Stimulated activated CD8-positive, alpha-beta memory T cell treated with anti-CD3 and anti-CD28 coated beads, Interleukin-2, amount 100 ng/mL, for 48 hours (primary cell): ENCODE results near the gene HOXB7.

ENCODE experiments used
- DNase-seq, 2 donors: peaks; one replicate each; pipeline ENCODE4 v3.0.0-alpha.2; 2020; ENCODE audit warnings: low read depth in 2 of 2

The HOXB7 gene

GRCh38 chr17:48579471-48579759 is 31.4 kb downstream of the HOXB7 start:
- no peak for DNase-seq

DNA sequence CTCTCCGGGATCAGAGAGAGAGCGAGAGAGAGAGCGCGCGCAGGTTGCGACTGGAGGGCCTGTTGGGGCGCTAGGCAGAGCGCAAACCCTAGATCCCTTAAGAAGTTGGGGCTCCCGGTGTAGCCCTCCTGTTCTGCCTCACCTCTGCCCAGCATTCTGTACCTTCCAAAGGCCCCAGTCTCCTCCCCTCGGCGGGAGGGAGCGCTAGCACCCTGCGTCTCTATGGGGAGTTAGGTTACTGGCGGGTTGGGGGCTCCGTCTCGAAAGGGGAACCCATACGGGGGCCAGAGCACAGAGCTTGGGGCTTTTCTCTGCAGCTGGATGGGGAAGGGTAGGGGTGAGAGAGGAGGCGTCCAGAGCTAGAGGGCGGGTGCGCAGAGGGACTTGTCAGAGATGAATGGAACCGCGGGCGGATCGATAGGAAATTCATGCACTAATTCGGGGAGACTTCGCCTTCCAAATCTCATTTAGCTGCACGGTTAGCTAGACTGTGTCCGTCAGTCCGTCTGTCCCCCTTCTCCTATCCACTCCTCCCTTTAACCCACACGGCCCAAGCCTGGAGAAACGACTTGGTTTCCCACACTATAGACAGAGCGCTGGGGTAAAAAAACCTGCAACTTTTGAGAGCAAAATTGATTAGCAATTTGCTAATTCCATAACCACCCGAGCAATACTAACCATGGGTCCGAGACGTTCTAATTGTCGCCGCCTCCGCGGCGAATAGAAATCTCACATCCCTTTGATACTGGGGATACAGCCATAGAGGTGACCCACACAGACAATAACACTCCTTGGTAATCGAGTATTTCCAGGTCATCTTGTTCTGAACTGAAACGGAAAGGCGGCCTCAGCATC is 32.0 kb downstream of the HOXB7 start:
- DNase-seq: no peak

GRCh38 chr17:48577946-48578615 is 32.7 kb downstream of the HOXB7 start, which contains the start of gene HOXB4:
TSS of gene HOXB4 (minus strand) at chr17:48578350. CDS start at chr17:48578319, 31 bp downstream.
- peak; percentile 51 to 61 for DNase-seq

- DNase-seq: no peak
Observed at GRCh38 chr17:48577330-48577945, 33.4 kb downstream of the HOXB7 start.

DNA sequence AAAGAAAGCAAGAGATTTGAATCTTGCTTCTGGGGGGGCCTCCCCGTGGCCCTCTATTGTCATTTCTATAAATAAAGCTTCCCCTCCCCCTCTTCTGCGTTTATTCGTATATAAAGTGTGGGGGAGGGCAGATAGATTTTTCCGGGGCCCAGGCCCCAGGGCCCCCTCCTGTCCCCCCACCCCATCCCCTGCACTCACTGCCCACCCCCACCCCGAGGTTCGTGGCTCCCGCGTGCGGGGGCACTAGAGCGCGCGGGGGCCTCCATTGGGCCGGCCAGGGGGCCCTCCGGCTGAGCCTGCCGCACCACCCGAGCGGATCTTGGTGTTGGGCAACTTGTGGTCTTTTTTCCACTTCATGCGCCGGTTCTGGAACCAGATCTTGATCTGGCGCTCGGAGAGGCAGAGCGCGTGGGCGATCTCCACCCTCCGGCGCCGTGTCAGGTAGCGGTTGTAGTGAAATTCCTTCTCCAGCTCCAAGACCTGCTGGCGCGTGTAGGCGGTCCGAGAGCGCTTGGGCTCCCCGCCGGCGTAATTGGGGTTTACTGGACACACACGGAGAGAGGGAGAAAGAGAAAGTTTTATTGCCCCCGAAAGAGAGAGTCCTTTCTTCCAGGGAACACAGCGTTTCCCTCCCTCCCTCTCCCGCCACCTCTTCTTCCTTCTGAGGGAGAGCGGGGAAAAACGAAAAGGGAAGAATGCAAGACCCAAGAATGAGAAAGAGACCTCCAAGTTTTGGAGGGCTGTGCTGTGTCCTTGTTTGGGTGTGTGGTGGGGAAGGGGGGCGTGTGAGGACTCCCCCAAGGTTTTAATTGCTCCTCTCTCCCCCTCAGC is 34.1 kb downstream of the HOXB7 start:
- no peak for DNase-seq

DNA sequence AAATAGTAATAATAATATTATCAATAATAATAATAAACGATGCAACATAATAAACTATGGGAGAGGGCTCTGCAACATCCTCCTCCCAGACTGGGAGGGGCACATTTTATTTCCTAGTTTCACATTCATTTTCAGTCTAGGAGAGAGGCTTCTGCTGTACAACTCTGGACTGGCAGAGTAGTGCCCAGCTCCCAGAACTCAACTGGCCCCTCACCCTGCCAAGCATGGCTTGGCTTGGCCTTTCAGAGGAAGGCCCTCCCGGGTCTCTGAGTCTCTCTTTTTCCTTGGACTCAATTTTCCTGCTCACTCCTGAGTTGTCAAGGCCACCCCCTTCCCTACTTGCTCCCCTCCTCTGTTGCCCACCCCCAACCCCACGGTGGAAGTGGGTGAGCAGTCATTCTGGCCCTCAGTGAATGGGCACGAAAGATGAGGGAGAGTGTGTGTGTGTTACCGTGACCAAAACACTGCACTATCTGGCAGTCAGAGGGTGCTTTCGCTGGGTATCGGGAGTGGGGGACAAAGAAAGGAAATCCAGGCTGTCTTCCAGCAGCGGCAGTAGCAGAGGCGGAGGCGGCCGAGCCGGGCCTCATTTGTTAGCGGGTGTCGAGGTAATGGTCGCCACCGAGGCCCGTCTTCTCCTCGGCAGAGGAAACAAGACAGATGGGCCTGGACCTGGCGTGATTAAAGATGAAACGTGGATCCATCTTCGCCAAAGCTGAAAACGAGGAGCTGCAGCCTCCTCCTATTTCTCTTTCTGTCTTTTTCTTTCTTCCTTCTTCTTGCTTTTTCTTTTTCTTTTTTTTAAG is 34.9 kb downstream of the HOXB7 start:
- no peak for DNase-seq

DNA sequence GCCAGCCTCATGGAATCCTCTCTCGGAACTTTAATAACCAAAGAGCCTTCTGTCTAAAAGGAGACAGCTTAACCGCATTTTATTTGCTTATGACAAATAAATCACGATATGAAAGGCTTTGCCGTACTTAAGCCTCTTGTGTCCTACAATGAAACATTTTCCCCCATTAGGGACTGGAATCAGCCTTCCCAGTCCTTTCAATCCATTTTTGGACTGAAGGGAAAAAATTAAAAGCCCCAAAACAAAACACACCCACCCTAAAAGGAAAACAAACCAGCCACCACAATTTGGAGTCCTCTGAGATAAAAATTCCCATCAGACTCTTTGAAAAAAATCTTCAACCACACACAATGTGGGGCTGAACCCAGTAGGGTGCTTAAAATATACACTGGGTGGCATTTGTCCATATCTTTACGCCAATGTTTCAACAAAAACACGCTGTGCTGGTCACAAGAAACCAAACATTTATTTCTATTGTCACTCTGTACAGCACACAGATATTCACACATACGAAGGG is 35.7 kb downstream of the HOXB7 start:
- no peak for DNase-seq

DNA sequence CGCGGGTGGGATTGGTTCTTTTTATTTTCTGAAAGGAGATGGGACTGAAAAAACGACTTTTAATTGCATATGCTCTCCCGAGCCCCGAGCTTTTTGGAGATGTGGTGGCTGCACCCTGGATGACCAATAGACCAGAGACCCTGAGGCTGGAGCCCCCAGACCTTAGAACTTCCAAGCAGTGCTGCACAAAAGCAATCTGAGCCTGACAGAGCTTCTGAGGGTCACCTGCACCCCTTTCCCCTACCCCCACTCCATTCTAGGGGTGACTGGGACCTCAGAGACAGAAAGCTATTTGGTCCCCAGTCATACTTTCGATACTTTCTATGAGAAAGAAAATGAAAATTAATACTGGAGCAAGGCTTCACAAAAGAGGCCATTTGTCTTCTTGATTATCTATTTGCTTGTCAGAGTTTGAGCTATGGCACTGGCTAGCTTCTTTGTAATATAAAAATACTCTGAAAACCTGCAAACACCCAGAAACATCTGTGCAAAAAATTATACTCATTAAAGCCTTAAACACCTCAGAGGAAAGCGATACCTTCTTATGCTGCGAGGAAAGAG is 36.2 kb downstream of the HOXB7 start:
- no peak for DNase-seq

DNA sequence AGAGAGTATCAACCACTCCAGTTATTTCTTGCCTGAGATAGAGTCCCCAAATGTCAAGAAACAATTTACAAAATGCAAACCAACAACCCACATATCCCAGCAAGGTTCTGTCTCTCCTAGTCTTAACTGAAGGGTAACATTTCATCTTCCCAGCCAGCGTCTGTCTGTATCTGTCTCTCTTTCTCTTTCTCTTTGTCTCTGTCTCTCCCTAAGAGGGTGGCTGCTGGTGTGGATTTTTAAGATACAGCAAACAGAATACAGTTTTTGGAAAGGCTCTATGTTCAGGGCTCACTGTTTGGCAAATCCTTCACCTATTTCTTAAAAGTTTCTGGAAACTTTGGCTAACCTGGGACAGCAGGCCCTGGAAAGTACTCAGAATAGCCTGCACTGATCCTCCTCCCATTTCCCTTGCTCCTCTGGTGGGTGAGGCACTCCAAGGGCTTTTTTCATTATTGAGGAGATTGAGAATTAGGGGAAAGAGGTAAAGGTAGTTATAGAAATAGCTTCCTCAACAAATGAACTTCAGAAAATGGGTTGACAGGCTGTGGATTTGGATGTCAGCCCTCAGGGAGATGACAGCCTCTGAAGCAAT is 38.9 kb downstream of the HOXB7 start:
- DNase-seq: no peak

GRCh38 chr17:48571024-48571818 is 39.6 kb downstream of the HOXB7 start:
- DNase-seq: no peak

GRCh38 chr17:48570325-48571023 is 40.3 kb downstream of the HOXB7 start:
- DNase-seq: no peak

- no peak for DNase-seq
Observed at GRCh38 chr17:48569674-48570324, 41.0 kb downstream of the HOXB7 start.

- DNase-seq: no peak
Observed at GRCh38 chr17:48569240-48569582, 41.6 kb downstream of the HOXB7 start.

DNA sequence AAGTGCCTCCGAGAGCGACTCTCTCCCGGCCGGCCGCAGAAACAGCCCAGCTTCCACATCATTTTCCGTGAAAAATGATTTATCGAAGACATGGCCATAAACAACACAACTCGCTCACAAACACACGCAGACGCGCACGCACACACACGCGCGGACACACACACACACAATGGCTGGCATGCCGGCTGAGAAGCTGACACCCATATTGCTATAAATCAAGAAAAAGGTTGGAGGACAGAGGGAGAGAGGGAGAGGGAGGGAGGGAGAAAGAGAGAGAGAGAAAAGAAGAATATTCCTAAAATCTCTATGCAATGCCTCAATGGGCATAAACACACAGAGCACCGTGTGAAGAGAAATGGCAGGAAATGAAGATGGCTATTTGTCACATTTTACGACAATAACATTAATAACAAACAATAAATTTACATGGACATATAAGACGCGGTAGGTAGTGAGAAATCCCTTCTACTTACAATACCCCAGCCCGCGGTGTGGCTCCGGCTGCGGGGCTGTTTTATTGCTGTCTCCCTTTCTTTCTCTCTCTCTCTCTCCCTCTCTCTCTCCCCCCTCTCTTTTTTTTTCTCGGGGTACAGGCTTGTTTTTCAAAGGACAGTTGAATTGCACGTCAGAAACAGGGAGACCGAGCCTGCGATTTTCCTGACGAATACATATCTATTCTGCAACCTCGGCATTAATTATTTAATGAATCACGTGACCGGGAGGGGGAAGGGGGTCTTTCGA is 42.1 kb downstream of the HOXB7 start:
- no peak for DNase-seq

DNA sequence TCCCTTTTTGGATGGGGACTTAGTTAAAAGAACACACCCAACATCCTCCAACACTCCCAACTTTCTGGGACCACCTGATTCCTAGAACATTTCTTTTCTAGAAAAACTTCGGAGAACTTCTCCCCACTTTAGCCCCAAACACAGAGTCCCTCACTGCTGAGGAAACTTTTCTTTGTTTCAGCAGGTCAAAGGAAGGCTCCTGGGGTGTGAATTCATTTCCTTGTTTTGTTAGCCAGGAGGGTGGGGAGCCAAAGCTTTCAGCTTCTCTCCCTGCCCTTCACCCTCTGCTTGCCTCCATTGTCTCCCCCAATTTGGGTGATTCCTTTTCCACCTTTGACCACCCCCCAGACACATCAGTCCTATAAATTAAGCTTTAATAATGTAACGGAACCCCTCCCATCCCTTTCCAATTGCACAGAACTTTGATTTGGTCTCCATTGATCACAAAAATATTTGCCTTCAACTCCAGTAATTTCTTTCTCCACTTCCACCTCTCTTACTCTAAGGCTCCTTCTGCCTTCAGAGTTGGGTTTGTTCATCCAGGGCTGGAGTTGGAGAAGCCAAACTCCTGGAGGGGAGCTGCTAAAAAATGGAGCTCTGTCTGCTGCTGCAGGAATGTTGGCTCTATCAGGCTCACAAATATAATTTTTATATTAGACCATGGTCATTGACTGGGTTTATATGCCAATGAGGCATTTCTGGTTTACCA is 43.0 kb downstream of the HOXB7 start:
- DNase-seq: no peak

- DNase-seq: no peak
Observed at GRCh38 chr17:48567209-48567608, 43.6 kb downstream of the HOXB7 start.

DNA sequence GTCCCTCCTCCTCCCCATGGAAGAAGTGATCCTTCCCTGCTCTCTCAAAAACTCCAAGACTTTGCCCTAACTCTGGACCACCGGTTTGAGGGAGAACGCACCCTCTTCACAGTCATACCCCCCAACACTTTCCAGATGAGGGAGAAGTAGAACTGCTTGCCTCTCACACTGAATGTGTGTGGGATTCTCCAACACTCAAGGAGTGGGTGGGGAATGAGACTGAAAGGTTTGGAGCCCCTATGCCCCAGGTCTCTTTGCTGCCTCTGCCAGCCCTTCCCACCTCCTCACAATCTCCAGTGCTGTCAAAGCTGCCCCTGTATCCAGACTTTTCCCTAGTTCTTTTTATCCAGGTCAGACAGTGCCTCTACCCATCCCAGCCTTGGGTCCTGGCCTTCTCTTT is 44.1 kb downstream of the HOXB7 start:
- DNase-seq: no peak
